Smooth muscle cell of the brain vasculature (primary cell): ENCODE measurements around the gene NPY.
"Not testable (repeated sequence)": the region's sequence is repeated elsewhere in the genome, so short reads cannot be mapped to it uniquely, and the experiment has no call there.

ENCODE experiments used
- DNase-seq: peaks from one replicate; pipeline ENCODE4 v3.0.0-alpha.2; 2012; ENCODE audit warnings: low read depth, low spot score

NPY gene

GRCh38 chr7:24283897-24284698, at the start of gene NPY:
TSS of gene NPY (plus strand) at chr7:24284190. CDS start at chr7:24285241, 1,051 bp downstream.
- DNase-seq: no peak

GRCh38 chr7:24239260-24239659, 44.7 kb upstream of the NPY start:
- no peak for DNase-seq

GRCh38 chr7:24241206-24241605, 42.8 kb upstream of the NPY start:
- no peak for DNase-seq

DNA sequence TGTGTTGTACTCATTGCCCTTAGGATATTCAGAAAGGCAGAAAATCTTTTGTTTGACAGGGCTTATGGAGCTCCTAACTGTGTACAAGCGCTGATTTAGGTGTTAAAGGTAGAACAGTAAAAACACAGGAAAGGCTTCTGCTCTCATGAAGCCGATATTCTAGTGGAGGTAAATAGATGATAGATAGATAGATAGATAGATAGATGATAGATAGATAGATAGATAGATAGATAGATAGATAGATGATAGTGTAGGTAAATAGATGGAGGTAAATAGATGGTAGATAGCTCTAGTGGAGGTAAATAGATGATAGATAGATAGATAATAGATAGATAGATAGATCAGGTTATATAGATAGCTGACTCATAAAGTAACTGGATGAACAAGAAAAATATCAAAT, 39.4 kb upstream of the NPY start:
- DNase-seq: no peak

GRCh38 chr7:24245362-24245761, 38.6 kb upstream of the NPY start:
- DNase-seq: no peak

DNA sequence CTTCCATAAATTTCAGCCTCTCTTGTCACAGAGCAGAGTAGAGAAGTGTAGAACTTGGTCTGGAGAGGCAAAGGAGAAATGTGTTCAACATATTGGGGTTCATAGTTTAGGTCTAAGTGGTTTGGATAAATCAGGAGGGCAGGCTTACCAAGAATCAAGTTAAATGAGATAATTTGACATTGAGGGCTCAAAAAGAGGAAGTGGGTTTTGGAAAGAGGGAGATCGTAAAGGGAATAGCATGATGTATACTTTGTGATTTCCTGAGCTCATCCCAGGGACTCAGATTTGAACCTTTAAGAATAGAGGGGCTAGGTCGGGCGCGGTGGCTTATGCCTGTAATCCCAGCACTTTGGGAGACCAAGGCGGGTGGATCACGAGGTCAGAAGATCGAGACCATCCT, 34.7 kb upstream of the NPY start:
- no peak for DNase-seq

GRCh38 chr7:24251568-24251967, 32.4 kb upstream of the NPY start:
- no peak for DNase-seq

DNA sequence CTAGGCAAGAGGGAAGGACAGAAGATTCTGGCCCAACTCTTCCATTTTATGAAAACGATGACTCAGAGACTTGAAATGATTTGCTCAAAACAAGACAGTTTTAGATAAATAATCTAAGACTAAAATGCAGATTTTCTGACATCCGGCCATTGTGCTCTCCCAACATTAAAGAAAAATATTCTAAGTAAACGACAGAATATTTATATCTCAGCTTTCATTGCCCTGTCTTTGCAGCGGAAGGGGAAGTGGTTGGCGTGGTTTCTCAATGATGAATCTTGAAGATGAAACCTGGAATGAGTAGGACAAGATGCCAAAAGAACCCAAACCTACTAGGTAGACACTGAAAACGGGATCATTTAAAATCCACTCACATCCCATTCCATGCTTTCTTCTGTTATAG, 28.9 kb upstream of the NPY start:
- no peak for DNase-seq

DNA sequence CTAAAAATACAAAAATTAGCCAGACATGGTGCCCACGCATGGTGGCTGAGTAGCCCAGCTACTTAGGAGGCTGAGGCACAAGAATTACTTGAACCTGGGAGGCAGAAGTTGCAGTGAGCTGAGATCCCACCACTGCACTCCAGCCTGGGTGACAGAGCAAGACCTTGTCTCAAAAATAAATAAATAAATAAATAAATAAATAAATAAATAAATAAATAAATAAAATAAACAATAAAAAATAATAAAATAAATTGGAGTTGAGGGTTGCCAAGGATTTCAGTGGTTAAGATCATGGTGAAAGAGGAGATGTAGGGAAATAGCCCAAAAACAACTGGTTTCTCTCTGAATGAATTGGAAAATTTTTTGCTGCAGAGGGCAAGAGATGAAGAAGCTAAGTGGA, 25.7 kb upstream of the NPY start:
- not testable (repeated sequence) for DNase-seq

DNA sequence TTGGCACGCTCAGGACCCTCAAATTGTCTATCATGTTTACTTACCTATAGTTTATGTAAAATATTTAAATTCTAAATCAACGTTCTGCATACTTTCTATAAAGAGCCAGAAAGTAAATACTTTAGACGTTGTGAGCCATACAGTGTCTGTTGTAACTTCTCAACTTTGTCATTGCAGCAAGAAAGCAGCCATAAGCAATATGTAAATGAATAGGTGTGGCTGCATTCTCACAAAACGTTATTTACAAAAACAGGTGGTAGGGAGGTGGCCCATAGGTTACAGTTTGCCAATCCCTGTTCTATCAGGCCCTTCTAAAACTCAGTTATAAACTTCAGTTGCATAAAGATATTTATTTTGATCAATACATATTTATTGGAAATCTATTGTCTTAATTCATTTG, 12.1 kb upstream of the NPY start:
- DNase-seq: no peak

DNA sequence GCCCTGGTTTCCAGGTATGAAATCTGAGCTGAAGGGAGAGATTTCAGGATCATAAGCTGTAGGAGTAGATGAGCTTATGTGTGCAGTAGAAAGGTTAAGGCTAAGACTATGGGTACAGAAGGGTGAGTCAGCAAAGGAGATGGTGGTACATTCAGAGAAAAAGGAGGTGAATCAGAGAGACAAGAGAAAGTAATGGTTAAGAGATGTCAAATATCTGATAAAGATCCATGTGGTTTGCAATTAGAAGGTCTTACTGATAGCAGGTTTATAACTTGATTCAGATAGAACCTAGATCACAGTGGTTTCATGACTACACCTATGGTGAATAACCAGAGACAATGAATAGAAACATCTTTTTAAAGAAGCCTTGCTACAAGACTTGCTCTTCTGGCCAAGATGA, 4.5 kb upstream of the NPY start:
- no peak for DNase-seq

DNA sequence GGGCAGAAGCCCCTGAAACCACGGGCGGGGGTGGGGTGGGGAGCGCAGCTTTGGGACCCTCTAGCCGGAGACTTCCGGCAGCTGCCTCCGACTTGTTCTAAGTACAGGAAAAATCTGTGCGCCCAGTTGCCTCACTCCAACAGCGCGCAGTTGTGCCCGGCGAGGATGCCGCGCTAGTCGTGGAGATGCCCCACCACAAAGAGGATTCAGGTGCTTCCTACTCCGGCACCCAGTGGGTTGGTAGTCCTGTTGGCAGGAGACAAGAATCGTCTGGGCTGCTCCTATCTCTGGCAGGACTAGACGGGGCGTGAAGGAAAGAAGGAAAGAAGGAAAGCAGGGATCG, 465 bp upstream of the NPY start:
- no peak for DNase-seq

DNA sequence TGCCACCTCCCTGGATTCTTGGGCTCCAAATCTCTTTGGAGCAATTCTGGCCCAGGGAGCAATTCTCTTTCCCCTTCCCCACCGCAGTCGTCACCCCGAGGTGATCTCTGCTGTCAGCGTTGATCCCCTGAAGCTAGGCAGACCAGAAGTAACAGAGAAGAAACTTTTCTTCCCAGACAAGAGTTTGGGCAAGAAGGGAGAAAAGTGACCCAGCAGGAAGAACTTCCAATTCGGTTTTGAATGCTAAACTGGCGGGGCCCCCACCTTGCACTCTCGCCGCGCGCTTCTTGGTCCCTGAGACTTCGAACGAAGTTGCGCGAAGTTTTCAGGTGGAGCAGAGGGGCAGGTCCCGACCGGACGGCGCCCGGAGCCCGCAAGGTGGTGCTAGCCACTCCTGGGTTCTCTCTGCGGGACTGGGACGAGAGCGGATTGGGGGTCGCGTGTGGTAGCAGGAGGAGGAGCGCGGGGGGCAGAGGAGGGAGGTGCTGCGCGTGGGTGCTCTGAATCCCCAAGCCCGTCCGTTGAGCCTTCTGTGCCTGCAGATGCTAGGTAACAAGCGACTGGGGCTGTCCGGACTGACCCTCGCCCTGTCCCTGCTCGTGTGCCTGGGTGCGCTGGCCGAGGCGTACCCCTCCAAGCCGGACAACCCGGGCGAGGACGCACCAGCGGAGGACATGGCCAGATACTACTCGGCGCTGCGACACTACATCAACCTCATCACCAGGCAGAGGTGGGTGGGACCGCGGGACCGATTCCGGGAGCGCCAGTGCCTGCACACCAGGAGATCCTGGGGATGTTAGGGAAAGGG, 913 bp downstream of the NPY start:
- no peak for DNase-seq

DNA sequence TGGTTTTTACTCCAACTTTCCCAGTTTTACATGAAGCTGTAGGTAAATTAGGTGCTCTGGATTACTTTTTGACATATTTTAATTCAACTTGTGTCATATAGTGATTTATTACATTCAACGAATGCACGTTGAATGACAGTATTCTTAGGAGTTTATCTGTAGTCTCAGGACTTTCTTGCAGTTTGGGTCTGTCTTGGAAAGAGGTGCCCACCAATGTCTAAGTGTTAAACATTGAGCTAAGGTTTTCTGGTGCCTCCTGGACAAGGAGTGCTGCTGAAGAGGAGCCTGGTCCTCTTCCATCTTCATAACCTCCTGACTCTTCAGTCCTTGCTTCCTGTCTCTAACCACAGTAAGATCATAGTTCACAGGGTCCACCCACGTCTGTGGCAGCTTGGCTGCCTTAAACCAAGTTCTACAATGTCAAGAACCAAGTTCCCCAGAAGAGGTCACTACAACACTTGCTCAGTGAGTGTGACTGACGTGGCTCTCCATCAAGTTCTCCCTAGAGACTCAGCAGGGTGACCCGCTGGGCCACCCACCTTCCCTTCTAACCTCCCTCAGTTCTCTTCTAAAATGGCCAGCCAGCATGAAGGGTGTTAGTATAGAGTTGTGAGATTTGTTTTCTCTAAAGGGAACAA, 6.1 kb downstream of the NPY start:
- no peak for DNase-seq

GRCh38 chr7:24291271-24291670, 7.3 kb downstream of the NPY start:
- DNase-seq: no peak

DNA sequence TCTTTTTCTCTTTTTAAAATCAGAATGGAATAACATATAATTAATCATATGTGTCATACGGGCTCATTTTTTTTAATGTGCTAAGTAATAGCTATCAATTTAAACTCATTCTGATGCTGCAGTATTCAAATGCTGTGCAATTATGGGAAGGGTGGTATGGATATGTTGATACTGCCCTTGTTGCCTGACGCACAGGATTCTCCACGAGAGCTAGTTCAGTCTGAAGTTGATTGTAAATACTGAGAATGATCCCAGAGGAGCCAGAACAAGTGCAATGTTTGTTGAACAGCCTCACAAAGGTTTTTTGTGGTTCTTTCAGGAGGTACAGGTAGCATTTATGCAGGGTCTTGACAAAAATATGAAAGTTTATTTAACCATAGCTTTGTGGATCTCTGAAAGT, 13.4 kb downstream of the NPY start:
- DNase-seq: no peak

DNA sequence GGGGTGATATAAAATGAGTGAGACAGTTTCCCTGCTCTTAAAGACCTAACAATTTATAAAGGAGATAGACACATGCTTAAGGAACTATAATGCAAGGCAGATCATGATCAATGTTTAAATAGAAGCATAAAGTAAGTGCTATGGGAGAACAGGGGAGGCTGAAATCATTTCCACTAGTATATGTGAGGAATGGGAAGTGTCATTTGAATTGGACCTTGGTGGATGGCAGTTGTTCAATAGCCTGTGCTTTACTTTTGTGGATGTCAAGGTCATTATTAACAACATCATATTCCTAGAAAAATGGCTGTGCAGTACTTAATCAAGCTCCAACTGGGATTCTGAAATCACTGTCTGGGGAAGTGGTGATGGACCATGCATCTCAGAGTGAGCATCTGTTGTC, 14.7 kb downstream of the NPY start:
- DNase-seq: no peak

DNA sequence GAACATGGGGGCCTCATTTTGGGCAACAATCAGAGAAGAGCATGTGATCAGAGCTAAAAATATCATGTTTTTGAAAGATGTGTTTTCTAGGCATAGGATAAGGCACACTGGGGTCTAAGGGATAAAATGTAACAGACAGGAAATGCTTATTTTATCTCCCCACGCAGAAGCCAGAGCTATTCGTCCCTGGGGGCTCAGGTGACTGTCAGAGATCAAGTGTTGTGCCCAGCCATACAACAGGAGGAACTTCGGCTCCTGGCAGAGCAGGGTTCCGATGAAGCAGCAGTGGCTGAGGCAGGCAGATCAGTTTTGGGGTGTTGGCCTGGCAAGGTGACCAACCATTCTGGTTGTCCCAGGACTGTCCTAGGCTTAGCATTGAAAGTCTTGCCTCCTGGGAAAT, 15.2 kb downstream of the NPY start:
- DNase-seq: no peak

GRCh38 chr7:24301703-24302102, 17.7 kb downstream of the NPY start:
- DNase-seq: no peak

GRCh38 chr7:24304494-24305095, 20.6 kb downstream of the NPY start:
- no peak for DNase-seq

DNA sequence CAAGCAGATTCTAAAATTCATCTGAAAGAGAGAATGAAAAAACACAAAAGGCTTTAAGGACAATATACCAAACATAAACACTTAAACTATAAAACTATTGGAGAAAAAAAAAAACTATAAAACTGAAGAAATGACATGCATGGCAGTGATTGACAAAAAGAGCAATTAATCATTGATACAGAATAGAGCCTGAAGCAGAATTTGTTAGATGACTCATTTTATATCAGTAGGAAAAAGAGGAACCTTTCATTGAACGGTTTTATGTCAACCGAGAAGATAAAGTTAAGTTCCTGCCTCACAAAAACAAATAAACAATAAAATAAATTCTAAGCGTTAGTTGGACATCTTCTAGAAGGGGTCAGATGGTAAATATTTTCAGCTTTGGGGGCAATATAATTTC, 23.3 kb downstream of the NPY start:
- DNase-seq: no peak

GRCh38 chr7:24312588-24312987, 28.6 kb downstream of the NPY start:
- DNase-seq: no peak
